GM12878 (cell line): Measurements from ENCODE around the gene MAPKAP1. TPM values are rescaled to one million over a fixed set of nuclear protein-coding genes. Genes with fewer than 3 reads are reported as not detected.

Source experiments
- ATAC-seq: fragments of 200-7000 bp; cut with Tn5 transposase; 3 replicates; pipeline ENCODE4 v1.9.1; 2020; ENCODE audit warnings: mild to moderate bottlenecking, moderate library complexity
- BruUV-seq: library from RNA; stranded (reverse); fragments of 400-500 nt; replicated peaks from 2 replicates; lab custom pipeline; 2021; lab: Mats Ljungman, UMichigan
- CTCF ChIA-PET: fragments of 300-600 bp; sonication (Branson Sonifier 250); formaldehyde crosslinking; extraction: SDS; loops from one replicate; lab custom pipeline; 2021; ENCODE audit warnings: inconsistent platforms; lab: Yijun Ruan, JAX
- POLR2A ChIA-PET: fragments of 350-600 bp; formaldehyde crosslinking; extraction: SDS; loops from one replicate; lab custom pipeline; 2021; ENCODE audit warnings: inconsistent platforms; lab: Charles Lee
- RAD21 ChIA-PET: fragments of 300-600 bp; sonication (Branson Sonifier 250); formaldehyde crosslinking; loops from one replicate; lab custom pipeline; 2023; ENCODE audit warnings: antibody characterized with exemption; ENCODE audit not compliant: unreplicated experiment; lab: Charles Lee
- SMC1A ChIA-PET: fragments of 300-600 bp; sonication (Branson Sonifier 250); formaldehyde crosslinking; loops from one replicate; lab custom pipeline; 2023; ENCODE audit not compliant: unreplicated experiment, uncharacterized antibody; lab: Charles Lee
- DNase-seq: peaks from one replicate; pipeline ENCODE4 v3.0.0-alpha.2; 2011; ENCODE audit warnings: low read depth, low spot score
- FAIRE-seq: peaks from 3 replicates; lab custom pipeline; 2011; peaks lifted over from hg19 to GRCh38; lab: Jason Lieb, UNC
- H2AFZ ChIP-seq: 2 replicates; pipeline ENCODE4 v1.6.0; 2011; ENCODE audit warnings: low read depth, low read length, control low read depth; ENCODE audit not compliant: control insufficient read depth
- H3K27ac ChIP-seq: 2 replicates; pipeline ENCODE4 v1.5.1; 2011; ENCODE audit warnings: control low read depth; ENCODE audit not compliant: control insufficient read depth, insufficient read depth
- H3K27me3 ChIP-seq, 2 experiments: replicated peaks in 1 of 2; 2 replicates each; pipeline versions ENCODE4 v1.6.0 to v1.6.1; 2011; ENCODE audit warnings: low read length in 1 of 2; ENCODE audit not compliant: control insufficient read depth in 2 of 2, insufficient read depth in 2 of 2
- H3K36me3 ChIP-seq, 2 experiments: 2 replicates each; pipeline ENCODE4 v1.5.1; 2011; ENCODE audit warnings: low read length in 1 of 2; ENCODE audit not compliant: control insufficient read depth in 2 of 2, insufficient read depth in 2 of 2
- H3K4me1 ChIP-seq: 2 replicates; pipeline ENCODE4 v1.6.1; 2011; ENCODE audit warnings: mild to moderate bottlenecking, low read length, moderate library complexity, mixed read lengths; ENCODE audit not compliant: control insufficient read depth, insufficient read depth
- H3K4me2 ChIP-seq: 2 replicates; pipeline ENCODE4 v1.6.0; 2011; ENCODE audit warnings: control low read depth; ENCODE audit not compliant: control insufficient read depth, insufficient read depth
- H3K4me3 ChIP-seq: fragments of 200-600 bp; sonication (generic); 2 replicates; pipeline ENCODE4 v1.5.1; 2016
- H3K79me2 ChIP-seq: 2 replicates; pipeline ENCODE4 v1.6.0; 2011; ENCODE audit warnings: low read length; ENCODE audit not compliant: control insufficient read depth, insufficient read depth
- H3K9ac ChIP-seq: 2 replicates; pipeline ENCODE4 v1.8.0; 2011; ENCODE audit warnings: low read length, control low read depth, mixed read lengths; ENCODE audit not compliant: control insufficient read depth, insufficient read depth
- H3K9me3 ChIP-seq: replicated peaks from 3 replicates; pipeline ENCODE4 v1.5.1; 2011; ENCODE audit warnings: mild to moderate bottlenecking, low read length; ENCODE audit not compliant: control insufficient read depth, insufficient read depth
- H4K20me1 ChIP-seq: 2 replicates; pipeline ENCODE4 v1.6.0; 2011; ENCODE audit not compliant: control insufficient read depth, insufficient read depth
- ATF7 ChIP-seq: fragments of 450-650 bp; IDR thresholded peaks from 2 replicates; pipeline ENCODE4 v1.6.1; 2016; ENCODE audit warnings: low read depth, mild to moderate bottlenecking
- CHD2 ChIP-seq: IDR thresholded peaks from 2 replicates; pipeline ENCODE4 v1.6.1; 2011; ENCODE audit warnings: low read depth, low read length, improper control_type of control experiment, borderline replicate concordance
- HDGF ChIP-seq: fragments of 450-650 bp; IDR thresholded peaks from 2 replicates; pipeline ENCODE4 v1.6.1; 2016; ENCODE audit warnings: antibody characterized with exemption
- NBN ChIP-seq: fragments of 450-650 bp; IDR thresholded peaks from 2 replicates; pipeline ENCODE4 v1.6.1; 2016
- NFXL1 ChIP-seq: fragments of 450-650 bp; IDR thresholded peaks from 2 replicates; pipeline ENCODE4 v1.6.1; 2017; ENCODE audit warnings: antibody characterized with exemption, mild to moderate bottlenecking, borderline replicate concordance
- PML ChIP-seq: IDR thresholded peaks from 2 replicates; pipeline ENCODE4 v1.6.1; 2012; ENCODE audit warnings: low read length, inconsistent platforms
- RAD21 ChIP-seq: IDR thresholded peaks from 2 replicates; pipeline ENCODE4 v1.6.1; 2011; ENCODE audit warnings: mild to moderate bottlenecking, low read depth, low read length, moderate library complexity; ENCODE audit not compliant: insufficient read depth
- USF2 ChIP-seq: IDR thresholded peaks from 2 replicates; pipeline ENCODE4 v1.6.1; 2011; ENCODE audit warnings: low read depth, low read length, improper control_type of control experiment, borderline replicate concordance
- WGBS: methylation state at CpG from one replicate; pipeline ENCODE4 v1.1.6; 2016; ENCODE audit warnings: low lambda C conversion rate; ENCODE audit not compliant: insufficient replicate concordance, insufficient coverage; ENCODE audit errors: missing lambda C conversion rate; 5-methylcytosine and 5-hydroxymethylcytosine counted together
- in situ Hi-C: fragments of 300-500 bp; cut with MboI; formaldehyde crosslinking; loops from 9 replicates; pipeline ENCODE4 v1.14.3; 2018; ENCODE audit warnings: mixed read lengths
- intact Hi-C: fragments of 100-400 bp; cut with micrococcal nuclease; formaldehyde crosslinking; loops from one replicate; pipeline ENCODE4 v1.14.2; 2022; ENCODE audit not compliant: unreplicated experiment
- polyA plus RNA-seq, 11 experiments: library from polyadenylated mRNA; depleted of rRNA in 4 of 11; unstranded in 6 of 11; stranded (reverse) in 5 of 11; fragments of >200 nt; fragmentation: Nextera tagmentation in 4 of 11; fragmentation: Illumina TruSeq in 1 of 11; extraction: Ambion mirVana in 4 of 11; extraction: Trizol in 1 of 11; gene quantifications; 1 replicate in 1 of 11; 2 replicates in 10 of 11; pipeline versions ENCODE4 v1.2.1 to v1.2.3, GENCODE V29; 2011 to 2016; ENCODE audit warnings: inconsistent platforms in 2 of 11, missing spikeins in 2 of 11, low read depth in 1 of 11
- total RNA-seq, 4 experiments: library from RNA; depleted of rRNA in 3 of 4; stranded (reverse); fragments of >200 nt in 3 of 4; fragmentation: Illumina TruSeq in 1 of 4; extraction: Trizol in 1 of 4; gene quantifications; 2 replicates each; pipeline versions ENCODE4 v1.2.1 to v1.2.3, GENCODE V29; 2013 to 2021
- TF ChIP-seq, protein P1 (sequence below): fragments of 450-650 bp; IDR thresholded peaks from 2 replicates; pipeline ENCODE4 v1.6.1; 2017; ENCODE audit warnings: mild to moderate bottlenecking, low read depth, inconsistent platforms; ENCODE audit not compliant: poor library complexity, severe bottlenecking

MAPKAP1 gene
- total and polyA plus RNA-seq, 10 of the 15 experiments (the other 5 are each of a cell fraction or from before 2014, with no cell fraction given) = 5.1 to 188 (median 105) TPM

DNA sequence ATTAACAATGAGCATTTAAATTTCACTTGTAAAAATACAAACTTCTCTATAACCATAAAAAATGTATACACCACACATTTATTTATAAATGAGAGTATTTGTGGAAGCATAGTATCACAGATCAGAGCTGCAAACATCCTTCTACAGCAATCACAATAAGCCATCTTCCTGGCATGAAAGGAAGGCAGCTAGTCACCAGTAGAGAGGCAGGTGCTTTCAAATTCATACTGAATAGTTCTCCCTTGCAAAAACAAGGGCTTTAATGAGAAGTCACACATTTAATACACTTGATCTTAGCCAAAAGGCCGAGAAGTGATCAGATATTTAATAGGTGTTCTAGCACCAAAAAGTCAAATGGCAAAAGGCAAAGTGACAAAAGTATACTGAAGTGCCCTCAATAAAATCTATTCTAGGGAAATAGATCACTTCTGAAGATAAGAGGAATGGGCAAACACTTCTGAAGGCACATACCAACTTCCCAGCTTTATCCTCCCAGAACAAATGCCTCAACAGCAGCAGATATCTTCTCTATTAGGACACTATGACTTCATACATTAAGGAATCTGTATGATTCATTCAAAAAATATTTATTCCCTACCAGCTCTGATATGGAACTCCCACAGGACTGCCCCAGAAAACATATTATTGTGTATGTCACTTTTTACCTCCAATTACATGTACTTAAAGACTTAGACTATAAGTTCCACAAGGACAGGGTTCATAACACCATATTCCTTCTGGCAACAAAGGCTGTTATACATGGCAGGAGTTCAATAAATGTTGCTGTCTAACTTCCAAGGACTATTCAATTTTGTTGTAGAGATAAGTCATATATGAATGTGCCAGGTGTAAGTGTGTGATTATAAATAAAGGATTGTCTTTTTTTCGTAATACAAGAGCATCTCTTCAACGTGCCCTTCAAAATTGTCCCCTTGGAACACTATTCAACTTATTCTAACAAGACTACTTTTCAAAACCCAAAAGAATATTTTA lies 31.7 kb downstream of the MAPKAP1 start:
- Histone ChIP-seq H3K4me2 (no peak overlapping the region), H3K36me3 (peaks cover 2 to 7% of the 10 kb centered on the region in 2 experiments; a peak in 2 of 4 replicates), H2AFZ (no peak overlapping the region), H4K20me1 (no peaks in the 10 kb centered on the region), H3K9ac (no peak overlapping the region), H3K4me1 (peaks cover 4% of the 10 kb centered on the region; the same call in 1 of the 2 replicates), H3K4me3 (no peak overlapping the region), H3K27ac (no peak overlapping the region), H3K79me2 (peaks cover 45% of the 10 kb centered on the region), H3K9me3 (no peaks in the 10 kb centered on the region), H3K27me3 (no peaks in the 10 kb centered on the region)
- no TSS peak for BruUV-seq
- no peak for DNase-seq
- in situ Hi-C loops (no loop called here), intact Hi-C loops (no loop called here)
- ChIA-PET CTCF (interaction anchor here (1.1 to 2.0 kb wide), 3 partner anchors 9 to 17 kb away, joined by 3 to 6 read pairs (median 5); no protein-coding TSS in a partner anchor), SMC1A (interaction anchor here (1.1 to 3.0 kb wide), 6 partner anchors 14 to 42 kb away, joined by 3 to 15 read pairs (median 6); no protein-coding TSS in a partner anchor), RAD21 (interaction anchor here (1.4 kb wide), 1 partner anchor 117 kb away, joined by 4 read pairs; no protein-coding TSS in a partner anchor), POLR2A (interaction anchor here (1.5 to 2.8 kb wide), 3 partner anchors 10 to 28 kb away, joined by 5 to 6 read pairs (median 6); no protein-coding TSS in a partner anchor)
- no peak for ATAC-seq
- 100% methylated on average over 3 of the region's 3 CpGs for WGBS
- TF ChIP-seq RAD21 (no peak), ATF7 (no peak), NBN (no peak), CHD2 (no peak), USF2 (no peak), NFXL1 (no peak), HDGF (no peak), PML (no peak)
- TF ChIP-seq, protein P1, sequence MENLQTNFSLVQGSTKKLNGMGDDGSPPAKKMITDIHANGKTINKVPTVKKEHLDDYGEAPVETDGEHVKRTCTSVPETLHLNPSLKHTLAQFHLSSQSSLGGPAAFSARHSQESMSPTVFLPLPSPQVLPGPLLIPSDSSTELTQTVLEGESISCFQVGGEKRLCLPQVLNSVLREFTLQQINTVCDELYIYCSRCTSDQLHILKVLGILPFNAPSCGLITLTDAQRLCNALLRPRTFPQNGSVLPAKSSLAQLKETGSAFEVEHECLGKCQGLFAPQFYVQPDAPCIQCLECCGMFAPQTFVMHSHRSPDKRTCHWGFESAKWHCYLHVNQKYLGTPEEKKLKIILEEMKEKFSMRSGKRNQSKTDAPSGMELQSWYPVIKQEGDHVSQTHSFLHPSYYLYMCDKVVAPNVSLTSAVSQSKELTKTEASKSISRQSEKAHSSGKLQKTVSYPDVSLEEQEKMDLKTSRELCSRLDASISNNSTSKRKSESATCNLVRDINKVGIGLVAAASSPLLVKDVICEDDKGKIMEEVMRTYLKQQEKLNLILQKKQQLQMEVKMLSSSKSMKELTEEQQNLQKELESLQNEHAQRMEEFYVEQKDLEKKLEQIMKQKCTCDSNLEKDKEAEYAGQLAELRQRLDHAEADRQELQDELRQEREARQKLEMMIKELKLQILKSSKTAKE = no peak
- FAIRE-seq = no peak
